ENCODE results near the gene OR10H5. TPM values are rescaled to one million over a fixed set of nuclear protein-coding genes. Genes with fewer than 3 reads are reported as not detected.
"Not testable (repeated sequence)": the region's sequence is repeated elsewhere in the genome, so short reads cannot be mapped to it uniquely, and the experiment has no call there.

The OR10H5 gene
- total RNA-seq, 2 experiments from 2014 or later: not detected

- intact Hi-C loops (cut with micrococcal nuclease; ENCODE audit: unreplicated experiment): no loop called here
- no peak for DNase-seq (ENCODE audit: low spot score)
- no peaks in the 10 kb centered on the region for H3K4me1 ChIP-seq (ENCODE audit: insufficient read depth, low read length, poor library complexity, severe bottlenecking)
- H3K36me3 ChIP-seq (ENCODE audit: insufficient read depth, low read length): no peaks in the 10 kb centered on the region
- H2AFZ ChIP-seq (ENCODE audit: low read length): no peak overlapping the region
- H3K4me2 ChIP-seq (ENCODE audit: low read length): no peak overlapping the region
- no peaks in the 10 kb centered on the region for H4K20me1 ChIP-seq (ENCODE audit: insufficient read depth, low read length)
- BruUV-seq (replicated peaks): no TSS peak
- ChIA-PET POLR2A (no interaction called here), CTCF (ENCODE audit: unreplicated experiment) (no interaction called here)
- no peaks in the 10 kb centered on the region for H3K9me2 ChIP-seq (ENCODE audit: insufficient read depth, low read length)
- H3K27ac ChIP-seq (ENCODE audit: low read depth, low read length, poor library complexity, severe bottlenecking): no peak overlapping the region
- no peak overlapping the region for H3K4me3 ChIP-seq (ENCODE audit: low read depth, low read length, poor library complexity, severe bottlenecking)
- H3K9me3 ChIP-seq (ENCODE audit: low read length): no peaks in the 10 kb centered on the region
- TF ChIP-seq, protein P1, sequence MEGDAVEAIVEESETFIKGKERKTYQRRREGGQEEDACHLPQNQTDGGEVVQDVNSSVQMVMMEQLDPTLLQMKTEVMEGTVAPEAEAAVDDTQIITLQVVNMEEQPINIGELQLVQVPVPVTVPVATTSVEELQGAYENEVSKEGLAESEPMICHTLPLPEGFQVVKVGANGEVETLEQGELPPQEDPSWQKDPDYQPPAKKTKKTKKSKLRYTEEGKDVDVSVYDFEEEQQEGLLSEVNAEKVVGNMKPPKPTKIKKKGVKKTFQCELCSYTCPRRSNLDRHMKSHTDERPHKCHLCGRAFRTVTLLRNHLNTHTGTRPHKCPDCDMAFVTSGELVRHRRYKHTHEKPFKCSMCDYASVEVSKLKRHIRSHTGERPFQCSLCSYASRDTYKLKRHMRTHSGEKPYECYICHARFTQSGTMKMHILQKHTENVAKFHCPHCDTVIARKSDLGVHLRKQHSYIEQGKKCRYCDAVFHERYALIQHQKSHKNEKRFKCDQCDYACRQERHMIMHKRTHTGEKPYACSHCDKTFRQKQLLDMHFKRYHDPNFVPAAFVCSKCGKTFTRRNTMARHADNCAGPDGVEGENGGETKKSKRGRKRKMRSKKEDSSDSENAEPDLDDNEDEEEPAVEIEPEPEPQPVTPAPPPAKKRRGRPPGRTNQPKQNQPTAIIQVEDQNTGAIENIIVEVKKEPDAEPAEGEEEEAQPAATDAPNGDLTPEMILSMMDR (conservative IDR thresholded peaks at IDR 0.05; ENCODE audit: low read length): no peak
- TF ChIP-seq EZH2phosphoT487 (IDR thresholded peaks at IDR 0.05; ENCODE audit: borderline replicate concordance, low read depth, low read length): no peak
- no peaks in the 10 kb centered on the region for H3K79me2 ChIP-seq (ENCODE audit: insufficient read depth, low read depth, low read length)
Measured at GRCh38 chr19:15769586-15769985, 17.9 kb upstream of the OR10H5 start.

- H3K79me2 ChIP-seq (ENCODE audit: insufficient read depth, low read depth, low read length); POLR2A ChIA-PET; CTCF ChIA-PET (ENCODE audit: unreplicated experiment); BruUV-seq (replicated peaks); H2AFZ ChIP-seq (ENCODE audit: low read length); H3K4me2 ChIP-seq (ENCODE audit: low read length); H4K20me1 ChIP-seq (ENCODE audit: insufficient read depth, low read length); H3K4me1 ChIP-seq (ENCODE audit: insufficient read depth, low read length, poor library complexity, severe bottlenecking); H3K4me3 ChIP-seq (ENCODE audit: low read depth, low read length, poor library complexity, severe bottlenecking); H3K9me3 ChIP-seq (ENCODE audit: low read length); intact Hi-C loops (cut with micrococcal nuclease; ENCODE audit: unreplicated experiment); H3K36me3 ChIP-seq (ENCODE audit: insufficient read depth, low read length); H3K27ac ChIP-seq (ENCODE audit: low read depth, low read length, poor library complexity, severe bottlenecking); DNase-seq (ENCODE audit: low spot score); H3K9me2 ChIP-seq (ENCODE audit: insufficient read depth, low read length): not testable (repeated sequence)
Measured at GRCh38 chr19:15774159-15774558, 13.3 kb upstream of the OR10H5 start.

GRCh38 chr19:15775249-15775648, 12.2 kb upstream of the OR10H5 start:
- no TSS peak for BruUV-seq (replicated peaks)
- H2AFZ ChIP-seq (ENCODE audit: low read length): no peak overlapping the region
- CTCF ChIA-PET (ENCODE audit: unreplicated experiment): no interaction called here
- no peaks in the 10 kb centered on the region for H3K9me2 ChIP-seq (ENCODE audit: insufficient read depth, low read length)
- H3K4me2 ChIP-seq (ENCODE audit: low read length): no peak overlapping the region
- H3K4me3 ChIP-seq (ENCODE audit: low read depth, low read length, poor library complexity, severe bottlenecking): no peak overlapping the region
- intact Hi-C loops (cut with micrococcal nuclease; ENCODE audit: unreplicated experiment): no loop called here
- POLR2A ChIA-PET: no interaction called here
- no peaks in the 10 kb centered on the region for H3K79me2 ChIP-seq (ENCODE audit: insufficient read depth, low read depth, low read length)
- no peaks in the 10 kb centered on the region for H3K4me1 ChIP-seq (ENCODE audit: insufficient read depth, low read length, poor library complexity, severe bottlenecking)
- H4K20me1 ChIP-seq (ENCODE audit: insufficient read depth, low read length): no peaks in the 10 kb centered on the region
- H3K36me3 ChIP-seq (ENCODE audit: insufficient read depth, low read length): no peaks in the 10 kb centered on the region
- TF ChIP-seq EZH2phosphoT487 (IDR thresholded peaks at IDR 0.05; ENCODE audit: borderline replicate concordance, low read depth, low read length): no peak
- TF ChIP-seq, protein P1 (conservative IDR thresholded peaks at IDR 0.05; ENCODE audit: low read length): no peak
- DNase-seq (ENCODE audit: low spot score): no peak
- H3K27ac ChIP-seq (ENCODE audit: low read depth, low read length, poor library complexity, severe bottlenecking): no peak overlapping the region
- H3K9me3 ChIP-seq (ENCODE audit: low read length): no peaks in the 10 kb centered on the region

Data from OCI-LY7 (cell line).